Measurements from ENCODE around the gene HAUS3.

GRCh38 chr4:2183394-2183793 is 58.5 kb downstream of the HAUS3 start:
- TF ChIP-seq, protein P1, sequence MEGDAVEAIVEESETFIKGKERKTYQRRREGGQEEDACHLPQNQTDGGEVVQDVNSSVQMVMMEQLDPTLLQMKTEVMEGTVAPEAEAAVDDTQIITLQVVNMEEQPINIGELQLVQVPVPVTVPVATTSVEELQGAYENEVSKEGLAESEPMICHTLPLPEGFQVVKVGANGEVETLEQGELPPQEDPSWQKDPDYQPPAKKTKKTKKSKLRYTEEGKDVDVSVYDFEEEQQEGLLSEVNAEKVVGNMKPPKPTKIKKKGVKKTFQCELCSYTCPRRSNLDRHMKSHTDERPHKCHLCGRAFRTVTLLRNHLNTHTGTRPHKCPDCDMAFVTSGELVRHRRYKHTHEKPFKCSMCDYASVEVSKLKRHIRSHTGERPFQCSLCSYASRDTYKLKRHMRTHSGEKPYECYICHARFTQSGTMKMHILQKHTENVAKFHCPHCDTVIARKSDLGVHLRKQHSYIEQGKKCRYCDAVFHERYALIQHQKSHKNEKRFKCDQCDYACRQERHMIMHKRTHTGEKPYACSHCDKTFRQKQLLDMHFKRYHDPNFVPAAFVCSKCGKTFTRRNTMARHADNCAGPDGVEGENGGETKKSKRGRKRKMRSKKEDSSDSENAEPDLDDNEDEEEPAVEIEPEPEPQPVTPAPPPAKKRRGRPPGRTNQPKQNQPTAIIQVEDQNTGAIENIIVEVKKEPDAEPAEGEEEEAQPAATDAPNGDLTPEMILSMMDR (IDR thresholded peaks at IDR 0.05; ENCODE audit: poor library complexity): no peak
- TF ChIP-seq EZH2phosphoT487 (IDR thresholded peaks at IDR 0.05; ENCODE audit: low read depth, severe bottlenecking, unreplicated experiment): no peak

Measured in hepatocyte (in vitro differentiated cells).